Stimulated activated naive CD8-positive, alpha-beta T cell treated with anti-CD3 and anti-CD28 coated beads, Interleukin-15, Interleukin-2, amounts not matched to agents 100 ng/mL and 50 ng/mL, for 24 hours (primary cell): ENCODE measurements around the gene AGAP1.

Experiments used
- H3K27ac Mint-ChIP-seq: one replicate; pipeline ENCODE4 v1.8.0; 2021; ENCODE audit warnings: mild to moderate bottlenecking, mixed read lengths
- H3K27me3 Mint-ChIP-seq: one replicate; pipeline ENCODE4 v1.8.0; 2021; ENCODE audit warnings: mixed read lengths
- H3K36me3 Mint-ChIP-seq: one replicate; pipeline ENCODE4 v1.8.0; 2021; ENCODE audit warnings: low read depth, mixed read lengths
- H3K4me1 Mint-ChIP-seq: one replicate; pipeline ENCODE4 v1.8.0; 2021; ENCODE audit warnings: low read depth, mixed read lengths
- H3K4me3 Mint-ChIP-seq: one replicate; pipeline ENCODE4 v1.8.0; 2021; ENCODE audit warnings: mild to moderate bottlenecking, mixed read lengths
- H3K9me3 Mint-ChIP-seq: one replicate; pipeline ENCODE4 v1.8.0; 2021; ENCODE audit warnings: mixed read lengths

The AGAP1 gene

GRCh38 chr2:235984552-235984951 is 490.7 kb downstream of the AGAP1 start:
- Mint-ChIP-seq H3K36me3 (no peaks in the 10 kb centered on the region), H3K4me1 (no peaks in the 10 kb centered on the region), H3K27me3 (peaks cover 6% of the 10 kb centered on the region), H3K9me3 (peaks cover 4% of the 10 kb centered on the region), H3K27ac (no peak overlapping the region), H3K4me3 (no peak overlapping the region)

- no peak overlapping the region for H3K4me3 Mint-ChIP-seq
- H3K27me3 Mint-ChIP-seq, result peaks cover 6% of the 10 kb centered on the region
- H3K36me3 Mint-ChIP-seq, result no peaks in the 10 kb centered on the region
- no peaks in the 10 kb centered on the region for H3K4me1 Mint-ChIP-seq
- peaks cover 4% of the 10 kb centered on the region for H3K9me3 Mint-ChIP-seq
- no peak overlapping the region for H3K27ac Mint-ChIP-seq
Observed at GRCh38 chr2:235986361-235986760, 492.5 kb downstream of the AGAP1 start.

GRCh38 chr2:235988271-235989015 is 494.6 kb downstream of the AGAP1 start:
- H3K27me3 Mint-ChIP-seq, result peaks cover 6% of the 10 kb centered on the region
- H3K4me3 Mint-ChIP-seq, result no peak overlapping the region
- H3K27ac Mint-ChIP-seq, result no peak overlapping the region
- H3K9me3 Mint-ChIP-seq, result peaks cover 8% of the 10 kb centered on the region
- no peaks in the 10 kb centered on the region for H3K4me1 Mint-ChIP-seq
- no peaks in the 10 kb centered on the region for H3K36me3 Mint-ChIP-seq

- Mint-ChIP-seq H3K27me3 (peaks cover 9% of the 10 kb centered on the region), H3K4me1 (no peaks in the 10 kb centered on the region), H3K36me3 (no peaks in the 10 kb centered on the region), H3K4me3 (no peak overlapping the region), H3K9me3 (peaks cover 8% of the 10 kb centered on the region), H3K27ac (no peak overlapping the region)
Observed at GRCh38 chr2:235989591-235989990, 495.7 kb downstream of the AGAP1 start.

- Mint-ChIP-seq H3K9me3 (peaks cover 8% of the 10 kb centered on the region), H3K36me3 (no peaks in the 10 kb centered on the region), H3K27ac (no peak overlapping the region), H3K4me3 (no peak overlapping the region), H3K27me3 (peaks cover 9% of the 10 kb centered on the region), H3K4me1 (no peaks in the 10 kb centered on the region)
Observed at GRCh38 chr2:235990344-235990743, 496.5 kb downstream of the AGAP1 start.

- H3K9me3 Mint-ChIP-seq, result peaks cover 8% of the 10 kb centered on the region
Observed at GRCh38 chr2:235992024-235992423, 498.2 kb downstream of the AGAP1 start.

GRCh38 chr2:235996419-235996818 is 502.6 kb downstream of the AGAP1 start:
- H3K36me3 Mint-ChIP-seq, result no peaks in the 10 kb centered on the region
- H3K4me1 Mint-ChIP-seq, result no peaks in the 10 kb centered on the region
- H3K4me3 Mint-ChIP-seq, result no peak overlapping the region
- H3K9me3 Mint-ChIP-seq, result peaks cover 4% of the 10 kb centered on the region
- peaks cover 3% of the 10 kb centered on the region for H3K27me3 Mint-ChIP-seq
- H3K27ac Mint-ChIP-seq, result no peak overlapping the region

More at GRCh38 chr2:235992024-235992423, 498.2 kb downstream of the AGAP1 start:
- Mint-ChIP-seq H3K4me1 (no peaks in the 10 kb centered on the region), H3K4me3 (no peak overlapping the region), H3K27ac (no peak overlapping the region), H3K27me3 (peaks cover 9% of the 10 kb centered on the region), H3K36me3 (no peaks in the 10 kb centered on the region)

- H3K36me3 Mint-ChIP-seq, result no peaks in the 10 kb centered on the region
- peaks cover 3% of the 10 kb centered on the region for H3K27me3 Mint-ChIP-seq
- H3K27ac Mint-ChIP-seq, result no peak overlapping the region
- no peak overlapping the region for H3K4me3 Mint-ChIP-seq
- no peaks in the 10 kb centered on the region for H3K4me1 Mint-ChIP-seq
- no peaks in the 10 kb centered on the region for H3K9me3 Mint-ChIP-seq
Observed at GRCh38 chr2:235999011-235999410, 505.2 kb downstream of the AGAP1 start.

GRCh38 chr2:236001166-236001828 is 507.5 kb downstream of the AGAP1 start:
- Mint-ChIP-seq H3K4me1 (no peaks in the 10 kb centered on the region), H3K27ac (no peak overlapping the region), H3K27me3 (no peaks in the 10 kb centered on the region), H3K4me3 (no peak overlapping the region), H3K9me3 (no peaks in the 10 kb centered on the region), H3K36me3 (no peaks in the 10 kb centered on the region)

- no peak overlapping the region for H3K27ac Mint-ChIP-seq
- H3K36me3 Mint-ChIP-seq, result no peaks in the 10 kb centered on the region
- H3K27me3 Mint-ChIP-seq, result no peaks in the 10 kb centered on the region
- no peaks in the 10 kb centered on the region for H3K4me1 Mint-ChIP-seq
- no peaks in the 10 kb centered on the region for H3K9me3 Mint-ChIP-seq
- no peak overlapping the region for H3K4me3 Mint-ChIP-seq
Observed at GRCh38 chr2:236001854-236002253, 508.0 kb downstream of the AGAP1 start.

GRCh38 chr2:236008006-236008405 is 514.2 kb downstream of the AGAP1 start:
- H3K4me3 Mint-ChIP-seq, result no peak overlapping the region
- no peaks in the 10 kb centered on the region for H3K4me1 Mint-ChIP-seq
- no peak overlapping the region for H3K27ac Mint-ChIP-seq
- H3K36me3 Mint-ChIP-seq, result no peaks in the 10 kb centered on the region
- H3K9me3 Mint-ChIP-seq, result no peaks in the 10 kb centered on the region
- H3K27me3 Mint-ChIP-seq, result no peaks in the 10 kb centered on the region

GRCh38 chr2:236008857-236009256 is 515.0 kb downstream of the AGAP1 start:
- Mint-ChIP-seq H3K4me3 (no peak overlapping the region), H3K27ac (no peak overlapping the region), H3K36me3 (no peaks in the 10 kb centered on the region), H3K4me1 (no peaks in the 10 kb centered on the region), H3K27me3 (no peaks in the 10 kb centered on the region), H3K9me3 (no peaks in the 10 kb centered on the region)

- H3K27me3 Mint-ChIP-seq, result peaks cover 13% of the 10 kb centered on the region
Observed at GRCh38 chr2:236010920-236011685, 517.3 kb downstream of the AGAP1 start.

GRCh38 chr2:236012155-236012554 is 518.3 kb downstream of the AGAP1 start:
- no peaks in the 10 kb centered on the region for H3K9me3 Mint-ChIP-seq
- H3K27ac Mint-ChIP-seq, result no peak overlapping the region
- H3K4me1 Mint-ChIP-seq, result no peaks in the 10 kb centered on the region
- H3K27me3 Mint-ChIP-seq, result peaks cover 17% of the 10 kb centered on the region
- H3K4me3 Mint-ChIP-seq, result no peak overlapping the region
- no peaks in the 10 kb centered on the region for H3K36me3 Mint-ChIP-seq

More at GRCh38 chr2:236010920-236011685, 517.3 kb downstream of the AGAP1 start:
- no peaks in the 10 kb centered on the region for H3K4me1 Mint-ChIP-seq
- no peak overlapping the region for H3K4me3 Mint-ChIP-seq
- no peaks in the 10 kb centered on the region for H3K9me3 Mint-ChIP-seq
- H3K27ac Mint-ChIP-seq, result no peak overlapping the region
- H3K36me3 Mint-ChIP-seq, result no peaks in the 10 kb centered on the region
